ENCODE results near the gene CNNM4. TPM values are rescaled to one million over a fixed set of nuclear protein-coding genes. Genes with fewer than 3 reads are reported as not detected.

The CNNM4 gene
- total RNA-seq, 1 experiment from 2014 or later = 28.3 TPM

GRCh38 chr2:96806468-96807126 lies 45.9 kb downstream of the CNNM4 start:
- H3K4me1 Mint-ChIP-seq (ENCODE audit: low read depth, unreplicated experiment) = peaks cover 6% of the 10 kb centered on the region
- peaks cover 12% of the 10 kb centered on the region for H3K36me3 Mint-ChIP-seq (ENCODE audit: insufficient read depth, unreplicated experiment)
- BruUV-seq (replicated peaks) = no TSS peak
- no peak for DNase-seq
- Histone ChIP-seq H3K4me3 (ENCODE audit: low read depth, low read length) (no peak overlapping the region), H3K27me3 (replicated peaks; ENCODE audit: control insufficient read depth, insufficient read depth, low read length) (no peaks in the 10 kb centered on the region), H3K36me3 (ENCODE audit: control insufficient read depth, insufficient read depth, low read length) (peaks cover 5% of the 10 kb centered on the region; the same call in 1 of the 2 replicates), H3K9me3 (no peaks in the 10 kb centered on the region), H3K4me1 (no peaks in the 10 kb centered on the region)
- H3K9me3 Mint-ChIP-seq (ENCODE audit: unreplicated experiment) = no peaks in the 10 kb centered on the region
- ChIA-PET CTCF (no interaction called here), POLR2A (no interaction called here)
- intact Hi-C loops (cut with micrococcal nuclease; ENCODE audit: unreplicated experiment) = no loop called here
- no peaks in the 10 kb centered on the region for H3K27me3 Mint-ChIP-seq (ENCODE audit: insufficient read depth, unreplicated experiment)
- H3K4me3 Mint-ChIP-seq (ENCODE audit: unreplicated experiment) = no peak overlapping the region
- no peak for TF ChIP-seq CTCF (IDR thresholded peaks at IDR 0.05; ENCODE audit: insufficient read depth in 1 of 2, low read depth in 1 of 2, low read length in 1 of 2, severe bottlenecking in 1 of 2, unreplicated experiment in 1 of 2)
- H3K27ac Mint-ChIP-seq (ENCODE audit: unreplicated experiment) = no peak overlapping the region

GRCh38 chr2:96807127-96807471 lies 46.4 kb downstream of the CNNM4 start:
- ChIA-PET POLR2A (no interaction called here), CTCF (no interaction called here)
- Mint-ChIP-seq H3K9me3 (ENCODE audit: unreplicated experiment) (no peaks in the 10 kb centered on the region), H3K27me3 (ENCODE audit: insufficient read depth, unreplicated experiment) (no peaks in the 10 kb centered on the region), H3K36me3 (ENCODE audit: insufficient read depth, unreplicated experiment) (peaks cover 12% of the 10 kb centered on the region), H3K4me1 (ENCODE audit: low read depth, unreplicated experiment) (peaks cover 6% of the 10 kb centered on the region), H3K4me3 (ENCODE audit: unreplicated experiment) (no peak overlapping the region), H3K27ac (ENCODE audit: unreplicated experiment) (no peak overlapping the region)
- no TSS peak for BruUV-seq (replicated peaks)
- H3K4me3 ChIP-seq (ENCODE audit: low read depth, low read length) = no peak overlapping the region
- H3K9me3 ChIP-seq = no peaks in the 10 kb centered on the region
- H3K27me3 ChIP-seq (replicated peaks; ENCODE audit: control insufficient read depth, insufficient read depth, low read length) = no peaks in the 10 kb centered on the region
- H3K4me1 ChIP-seq = no peaks in the 10 kb centered on the region
- TF ChIP-seq CTCF (IDR thresholded peaks at IDR 0.05; ENCODE audit: insufficient read depth in 1 of 2, low read depth in 1 of 2, low read length in 1 of 2, severe bottlenecking in 1 of 2, unreplicated experiment in 1 of 2) = no peak
- DNase-seq = no peak
- peaks cover 3% of the 10 kb centered on the region; the same call in 1 of the 2 replicates for H3K36me3 ChIP-seq (ENCODE audit: control insufficient read depth, insufficient read depth, low read length)
- intact Hi-C loops (cut with micrococcal nuclease; ENCODE audit: unreplicated experiment) = no loop called here

- POLR2A ChIA-PET = no interaction called here
- H3K36me3 ChIP-seq (ENCODE audit: control insufficient read depth, insufficient read depth, low read length) = peaks cover 6% of the 10 kb centered on the region
- Mint-ChIP-seq H3K4me3 (ENCODE audit: unreplicated experiment) (no peak overlapping the region), H3K4me1 (ENCODE audit: low read depth, unreplicated experiment) (peaks cover 14% of the 10 kb centered on the region), H3K9me3 (ENCODE audit: unreplicated experiment) (no peaks in the 10 kb centered on the region), H3K27ac (ENCODE audit: unreplicated experiment) (no peak overlapping the region), H3K27me3 (ENCODE audit: insufficient read depth, unreplicated experiment) (no peaks in the 10 kb centered on the region), H3K36me3 (ENCODE audit: insufficient read depth, unreplicated experiment) (peaks cover 12% of the 10 kb centered on the region)
- DNase-seq = no peak
- intact Hi-C loops (cut with micrococcal nuclease; ENCODE audit: unreplicated experiment) = no loop called here
- H3K4me1 ChIP-seq = no peaks in the 10 kb centered on the region
- no peak for TF ChIP-seq CTCF (IDR thresholded peaks at IDR 0.05; ENCODE audit: insufficient read depth in 1 of 2, low read depth in 1 of 2, low read length in 1 of 2, severe bottlenecking in 1 of 2, unreplicated experiment in 1 of 2)
- CTCF ChIA-PET = no interaction called here
- H3K4me3 ChIP-seq (ENCODE audit: low read depth, low read length) = no peak overlapping the region
- BruUV-seq (replicated peaks) = no TSS peak
- no peaks in the 10 kb centered on the region for H3K9me3 ChIP-seq
- no peaks in the 10 kb centered on the region for H3K27me3 ChIP-seq (replicated peaks; ENCODE audit: control insufficient read depth, insufficient read depth, low read length)
Observed at GRCh38 chr2:96808176-96808837, 47.6 kb downstream of the CNNM4 start.
